GM12801 (cell line): ENCODE results near the gene RPTOR.

Source experiments
- CTCF ChIP-seq: IDR thresholded peaks from one replicate; pipeline ENCODE4 v1.5.1; 2011; ENCODE audit warnings: control low read depth; ENCODE audit not compliant: insufficient read length; ENCODE audit errors: extremely low read depth

RPTOR gene

GRCh38 chr17:80913928-80914821 lies 369.5 kb downstream of the RPTOR start:
- TF ChIP-seq CTCF = no peak

- no peak for TF ChIP-seq CTCF
These were observed 371.6 kb downstream of the RPTOR start for GRCh38 chr17:80916246-80916645.

GRCh38 chr17:80917716-80918560 lies 373.3 kb downstream of the RPTOR start:
- no peak for TF ChIP-seq CTCF

GRCh38 chr17:80918731-80919130 lies 374.1 kb downstream of the RPTOR start:
- TF ChIP-seq CTCF = no peak

- no peak for TF ChIP-seq CTCF
These were observed 375.0 kb downstream of the RPTOR start for GRCh38 chr17:80919331-80920311.

- TF ChIP-seq CTCF = no peak
These were observed 375.8 kb downstream of the RPTOR start for GRCh38 chr17:80920441-80920840.
